T-helper 2 cell treated with Interferon-gamma antibody and Interleukin-4, amounts not matched to agents 100 ng/mL and 5 ng/mL, for 36 hours (primary cell): ENCODE measurements around the gene CRYAA. TPM values are rescaled to one million over a fixed set of nuclear protein-coding genes. Genes with fewer than 3 reads are reported as not detected.
"Not testable (repeated sequence)": the region's sequence is repeated elsewhere in the genome, so short reads cannot be mapped to it uniquely, and the experiment has no call there.

Source experiments
- intact Hi-C: fragments of 100-400 bp; cut with micrococcal nuclease; formaldehyde crosslinking; loops from one replicate; pipeline ENCODE4 v1.15.1; 2023
- total RNA-seq: library from RNA; stranded (reverse); gene quantifications from 2 replicates; pipeline ENCODE4 v1.2.3, GENCODE V29; 2022

CRYAA gene
- not detected in 2 replicates for total RNA-seq

GRCh38 chr21:43168708-43169107 lies at the start of gene CRYAA:
CRYAA (plus strand) TSS chr21:43169008; CDS start chr21:43169100, 92 bp downstream.
- intact Hi-C loops: not testable (repeated sequence)

GRCh38 chr21:43130094-43130493 lies 38.7 kb upstream of the CRYAA start:
- intact Hi-C loops: not testable (repeated sequence)

- intact Hi-C loops: not testable (repeated sequence)
These were observed 34.3 kb upstream of the CRYAA start for GRCh38 chr21:43134520-43134919.

- intact Hi-C loops: not testable (repeated sequence)
These were observed 29.9 kb upstream of the CRYAA start for GRCh38 chr21:43138944-43139343.

GRCh38 chr21:43141407-43141806 lies 27.4 kb upstream of the CRYAA start:
- intact Hi-C loops: not testable (repeated sequence)

GRCh38 chr21:43146637-43147036 lies 22.2 kb upstream of the CRYAA start:
- intact Hi-C loops: not testable (repeated sequence)

GRCh38 chr21:43147999-43148398 lies 20.8 kb upstream of the CRYAA start:
- intact Hi-C loops: not testable (repeated sequence)

GRCh38 chr21:43149344-43149743 lies 19.5 kb upstream of the CRYAA start:
- intact Hi-C loops: not testable (repeated sequence)

- intact Hi-C loops: not testable (repeated sequence)
These were observed 15.2 kb upstream of the CRYAA start for GRCh38 chr21:43153601-43154000.

- intact Hi-C loops: not testable (repeated sequence)
These were observed 9.3 kb upstream of the CRYAA start for GRCh38 chr21:43159279-43160175.

GRCh38 chr21:43161826-43162707 lies 6.7 kb upstream of the CRYAA start:
- intact Hi-C loops: not testable (repeated sequence)

GRCh38 chr21:43162708-43163205 lies 6.1 kb upstream of the CRYAA start:
- intact Hi-C loops: not testable (repeated sequence)

GRCh38 chr21:43164823-43165222 lies 4.0 kb upstream of the CRYAA start:
- intact Hi-C loops: not testable (repeated sequence)

GRCh38 chr21:43165734-43166133 lies 3.1 kb upstream of the CRYAA start:
- intact Hi-C loops: not testable (repeated sequence)

- intact Hi-C loops: not testable (repeated sequence)
These were observed 550 bp downstream of the CRYAA start for GRCh38 chr21:43169230-43169886.

- intact Hi-C loops: not testable (repeated sequence)
These were observed 1.1 kb downstream of the CRYAA start for GRCh38 chr21:43169891-43170290.

- intact Hi-C loops: not testable (repeated sequence)
These were observed 4.0 kb downstream of the CRYAA start for GRCh38 chr21:43172812-43173211.

GRCh38 chr21:43173438-43173837 lies 4.6 kb downstream of the CRYAA start:
- intact Hi-C loops: not testable (repeated sequence)

- intact Hi-C loops: not testable (repeated sequence)
These were observed 5.1 kb downstream of the CRYAA start for GRCh38 chr21:43173930-43174329.

GRCh38 chr21:43174998-43175397 lies 6.2 kb downstream of the CRYAA start:
- intact Hi-C loops: not testable (repeated sequence)

GRCh38 chr21:43176621-43177020 lies 7.8 kb downstream of the CRYAA start:
- intact Hi-C loops: not testable (repeated sequence)
